Activated T-cell treated with anti-CD3 and anti-CD28 coated beads, Interleukin-2, amount 50 U/mL, for 24 hours (primary cell): ENCODE results near the gene MYL7.

ENCODE experiments used
- DNase-seq: peaks from one replicate; pipeline ENCODE4 v3.0.0-alpha.2; 2020
- H3K27ac Mint-ChIP-seq: 2 replicates; pipeline ENCODE4 v1.8.0; 2020; ENCODE audit warnings: mild to moderate bottlenecking, mixed read lengths
- H3K27me3 Mint-ChIP-seq: 2 replicates; pipeline ENCODE4 v1.8.0; 2020; ENCODE audit warnings: mixed read lengths
- H3K36me3 Mint-ChIP-seq: 2 replicates; pipeline ENCODE4 v1.8.0; 2020; ENCODE audit warnings: low read depth, mixed read lengths
- H3K4me1 Mint-ChIP-seq: 2 replicates; pipeline ENCODE4 v1.8.0; 2020; ENCODE audit warnings: low read depth, mixed read lengths
- H3K4me3 Mint-ChIP-seq: 2 replicates; pipeline ENCODE4 v1.8.0; 2020; ENCODE audit warnings: mild to moderate bottlenecking, moderate library complexity, mixed read lengths
- H3K9me3 Mint-ChIP-seq: 2 replicates; pipeline ENCODE4 v1.8.0; 2020; ENCODE audit warnings: mixed read lengths

MYL7 gene

DNA sequence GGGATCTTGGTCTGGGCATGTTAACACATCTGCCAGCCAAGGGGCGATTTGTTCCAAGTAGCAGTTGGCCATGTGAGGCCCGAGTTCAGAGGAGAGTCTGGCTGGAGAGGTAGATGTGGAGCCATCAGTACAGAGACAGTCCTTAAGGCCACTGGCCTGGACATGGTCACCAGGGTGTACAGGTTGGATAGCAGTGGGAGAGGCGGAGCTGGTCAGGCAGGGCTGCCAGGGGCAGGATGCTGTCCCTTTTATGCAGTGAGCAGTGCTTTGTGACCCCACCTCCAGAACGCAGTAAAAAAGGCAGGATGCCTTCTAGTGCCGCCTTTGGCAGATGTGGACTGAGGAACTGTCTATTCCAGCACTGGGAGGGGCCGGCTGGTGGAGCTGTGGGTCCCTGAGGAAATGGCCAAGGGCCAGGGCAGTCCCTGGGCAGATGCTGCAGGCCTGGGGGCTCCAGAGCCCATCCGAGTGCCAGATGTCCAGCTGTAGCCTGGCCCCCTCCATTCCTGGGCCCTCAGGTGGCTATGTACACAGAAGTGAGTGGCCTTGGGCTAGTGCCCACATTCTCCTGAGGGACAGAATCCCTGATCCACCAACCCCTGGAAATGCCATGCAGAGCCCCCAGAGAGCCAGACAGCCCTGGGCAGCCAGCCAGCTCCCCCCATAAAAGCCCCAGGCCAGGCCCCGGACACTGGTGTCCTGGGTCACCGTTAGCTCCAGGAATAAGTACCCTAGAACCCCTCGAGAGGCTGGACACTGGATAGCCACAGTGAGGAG is 17.2 kb upstream of the MYL7 start:
- H3K9me3 Mint-ChIP-seq, result no peaks in the 10 kb centered on the region

DNA sequence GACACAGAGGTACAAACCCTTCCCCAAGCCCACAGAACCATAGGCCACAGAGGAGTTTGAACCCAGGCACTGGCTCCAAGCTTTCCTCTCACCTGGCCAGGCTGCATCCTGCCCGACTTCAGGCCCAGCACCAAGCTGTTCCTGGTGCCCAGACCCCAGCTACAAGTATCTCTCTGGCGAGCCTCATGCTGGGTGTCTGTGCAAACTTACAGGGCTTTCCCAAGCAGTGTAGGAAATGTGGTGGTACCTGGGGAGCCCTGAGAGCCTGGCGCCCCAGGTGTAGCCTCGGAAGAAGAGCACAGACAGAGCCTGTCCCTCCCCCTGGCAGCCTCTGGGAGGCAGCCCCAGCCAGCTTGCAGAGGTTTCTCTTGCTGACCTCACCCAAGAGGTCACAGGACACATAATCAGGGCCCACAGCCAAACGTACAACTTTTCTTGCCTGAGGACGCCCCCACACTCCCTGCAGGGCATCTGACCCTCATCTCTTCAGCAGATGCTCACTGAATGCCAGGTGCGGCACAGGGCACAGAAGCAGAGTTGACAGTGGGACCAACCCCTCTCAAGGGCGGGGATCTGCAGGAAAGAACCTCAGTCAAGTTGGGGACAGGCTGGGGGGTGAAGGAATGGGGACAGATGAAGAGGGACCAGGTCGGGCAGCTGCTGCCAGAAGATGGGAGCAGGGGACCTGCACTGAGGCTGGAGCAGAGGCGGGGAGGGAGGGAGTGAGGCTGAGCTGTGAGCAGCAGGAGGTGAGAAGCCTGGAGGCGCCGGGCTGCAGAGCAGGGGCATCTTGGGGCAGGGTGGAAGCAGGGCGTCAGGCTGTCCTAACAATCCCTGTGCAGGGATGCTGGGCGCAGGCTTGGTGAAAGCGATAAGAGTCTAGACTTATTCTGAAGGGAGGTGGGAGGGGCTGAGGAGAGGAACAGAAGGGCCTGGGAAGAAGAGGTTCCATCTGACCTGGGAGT is 16.3 kb upstream of the MYL7 start:
- no peaks in the 10 kb centered on the region for H3K27me3 Mint-ChIP-seq
- DNase-seq, result no peak
- no peaks in the 10 kb centered on the region for H3K4me1 Mint-ChIP-seq
- H3K36me3 Mint-ChIP-seq, result no peaks in the 10 kb centered on the region
- no peaks in the 10 kb centered on the region for H3K9me3 Mint-ChIP-seq
- H3K27ac Mint-ChIP-seq, result no peak overlapping the region
- no peak overlapping the region for H3K4me3 Mint-ChIP-seq

More for the DNA sequence above, 17.2 kb upstream of the MYL7 start:
- Mint-ChIP-seq H3K27ac (no peak overlapping the region), H3K4me3 (no peak overlapping the region), H3K4me1 (no peaks in the 10 kb centered on the region), H3K27me3 (no peaks in the 10 kb centered on the region), H3K36me3 (no peaks in the 10 kb centered on the region)
- no peak for DNase-seq

DNA sequence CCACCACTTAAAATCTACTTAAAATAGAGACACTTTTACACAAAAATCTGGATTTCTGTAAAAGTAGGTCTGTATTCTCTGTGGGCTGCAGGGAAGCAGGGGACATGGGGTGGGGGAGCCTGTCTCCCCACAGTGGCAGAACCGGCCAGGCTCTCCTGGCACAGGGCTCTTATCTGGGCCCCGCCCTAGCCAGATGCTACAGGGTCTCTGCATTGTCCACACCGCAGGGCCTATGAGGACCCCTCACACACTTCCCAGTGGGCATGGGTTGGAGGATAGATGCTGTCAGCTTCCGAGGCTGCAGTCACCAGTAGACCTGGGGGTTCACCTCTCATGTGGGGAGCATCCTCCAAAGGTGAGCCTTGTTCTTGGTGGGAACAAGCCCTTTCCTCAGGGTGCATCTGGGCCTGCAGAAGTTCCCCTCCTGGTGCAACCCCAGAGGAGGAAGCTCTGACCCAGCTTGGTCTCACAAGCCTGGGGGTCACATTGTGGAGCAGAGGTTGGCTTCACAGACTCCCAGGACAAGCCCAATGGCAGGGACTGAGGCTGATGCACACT is 15.4 kb upstream of the MYL7 start:
- no peaks in the 10 kb centered on the region for H3K4me1 Mint-ChIP-seq
- no peaks in the 10 kb centered on the region for H3K36me3 Mint-ChIP-seq
- H3K9me3 Mint-ChIP-seq, result no peaks in the 10 kb centered on the region
- no peak for DNase-seq
- H3K27me3 Mint-ChIP-seq, result no peaks in the 10 kb centered on the region
- H3K4me3 Mint-ChIP-seq, result no peak overlapping the region
- H3K27ac Mint-ChIP-seq, result no peak overlapping the region

DNA sequence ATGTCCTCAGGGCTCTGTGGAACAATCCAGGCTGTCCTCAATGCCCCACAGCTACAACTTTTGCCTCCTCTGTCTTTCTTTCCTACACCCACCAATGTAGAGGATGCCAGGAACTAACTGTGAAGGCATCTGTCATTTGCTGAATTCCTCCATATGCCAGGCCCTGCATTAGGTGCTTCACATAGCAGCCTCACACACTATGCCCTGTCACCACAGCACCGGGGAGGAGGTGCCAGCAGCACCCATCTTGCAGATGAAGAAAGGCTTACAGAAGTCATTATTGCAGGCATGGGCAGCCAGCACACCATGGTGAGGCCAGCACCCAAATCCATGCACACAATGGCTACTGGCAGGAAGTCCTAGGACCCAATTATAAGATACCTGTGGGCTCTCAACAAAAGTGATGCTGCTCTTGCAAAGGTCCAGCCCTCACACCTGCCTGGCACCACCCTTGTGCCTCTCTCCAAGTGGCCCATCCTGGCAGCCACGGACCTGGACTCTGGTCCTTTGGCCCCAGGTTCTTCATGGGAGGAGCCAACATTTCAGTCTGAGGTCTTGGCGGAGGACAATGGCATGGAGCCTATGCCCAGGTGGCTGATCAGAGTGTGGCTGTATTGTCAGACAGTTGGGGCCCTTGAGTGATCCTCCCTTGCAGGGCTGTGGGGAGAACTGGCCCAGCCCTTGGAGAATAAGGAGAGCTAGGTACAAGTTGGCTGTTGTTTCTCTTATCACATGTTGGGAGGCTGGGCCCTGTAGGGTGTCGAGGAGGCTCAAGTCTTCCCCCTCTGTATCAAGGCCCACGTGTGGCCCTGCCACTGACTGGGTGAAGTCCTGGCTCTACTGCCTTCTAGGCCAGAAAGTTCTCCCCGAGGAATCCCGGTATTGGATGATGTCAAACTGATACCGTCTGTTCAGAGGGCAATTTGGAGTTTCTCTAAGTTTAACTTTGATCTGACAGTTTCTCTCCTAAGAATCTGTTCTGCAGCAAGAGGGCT is 14.4 kb upstream of the MYL7 start:
- no peak for DNase-seq
- H3K27ac Mint-ChIP-seq, result no peak overlapping the region
- no peaks in the 10 kb centered on the region for H3K9me3 Mint-ChIP-seq
- no peak overlapping the region for H3K4me3 Mint-ChIP-seq
- no peaks in the 10 kb centered on the region for H3K4me1 Mint-ChIP-seq
- no peaks in the 10 kb centered on the region for H3K27me3 Mint-ChIP-seq
- H3K36me3 Mint-ChIP-seq, result no peaks in the 10 kb centered on the region

DNA sequence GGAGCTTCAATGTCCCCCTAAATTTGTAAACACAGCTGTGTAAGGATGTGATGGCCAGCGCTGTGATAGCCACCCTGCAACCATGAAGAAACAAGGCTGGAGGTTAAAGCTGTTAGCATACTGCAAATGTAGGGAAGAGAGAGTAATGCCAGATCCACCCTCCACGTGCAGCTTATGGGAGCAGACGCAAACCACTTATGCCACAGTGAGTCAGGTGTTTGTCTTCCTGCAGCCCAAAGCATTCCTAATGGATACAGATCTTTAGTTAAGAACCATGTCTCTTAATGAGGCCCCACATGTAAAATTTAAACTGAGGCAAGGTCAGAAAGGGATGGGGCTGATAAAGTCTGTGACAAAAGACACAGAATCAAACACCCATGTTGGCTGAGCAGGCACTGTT is 13.6 kb upstream of the MYL7 start:
- H3K4me3 Mint-ChIP-seq, result no peak overlapping the region
- no peaks in the 10 kb centered on the region for H3K4me1 Mint-ChIP-seq
- H3K36me3 Mint-ChIP-seq, result no peaks in the 10 kb centered on the region
- no peaks in the 10 kb centered on the region for H3K9me3 Mint-ChIP-seq
- no peaks in the 10 kb centered on the region for H3K27me3 Mint-ChIP-seq
- no peak for DNase-seq
- no peak overlapping the region for H3K27ac Mint-ChIP-seq

DNA sequence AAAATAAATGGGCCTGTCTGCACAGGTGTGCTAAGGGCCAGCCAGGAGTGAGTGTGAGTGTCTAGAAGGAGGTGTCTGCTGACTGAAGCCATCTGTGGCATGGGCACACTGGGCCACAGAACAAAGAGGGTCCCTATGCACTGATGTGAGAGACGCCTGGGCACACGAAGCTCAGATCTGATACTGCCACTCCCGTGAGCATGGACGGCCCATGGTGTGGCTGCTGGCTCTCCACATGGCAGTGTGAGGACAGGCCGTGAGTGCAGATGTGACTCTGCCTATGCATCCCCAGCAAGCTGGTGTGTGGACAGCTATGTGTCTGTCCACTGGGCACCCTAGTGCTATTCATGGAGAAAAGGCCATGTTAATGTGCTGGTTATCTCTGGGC is 12.8 kb upstream of the MYL7 start:
- H3K9me3 Mint-ChIP-seq, result no peaks in the 10 kb centered on the region
- no peak overlapping the region for H3K27ac Mint-ChIP-seq
- no peak for DNase-seq

DNA sequence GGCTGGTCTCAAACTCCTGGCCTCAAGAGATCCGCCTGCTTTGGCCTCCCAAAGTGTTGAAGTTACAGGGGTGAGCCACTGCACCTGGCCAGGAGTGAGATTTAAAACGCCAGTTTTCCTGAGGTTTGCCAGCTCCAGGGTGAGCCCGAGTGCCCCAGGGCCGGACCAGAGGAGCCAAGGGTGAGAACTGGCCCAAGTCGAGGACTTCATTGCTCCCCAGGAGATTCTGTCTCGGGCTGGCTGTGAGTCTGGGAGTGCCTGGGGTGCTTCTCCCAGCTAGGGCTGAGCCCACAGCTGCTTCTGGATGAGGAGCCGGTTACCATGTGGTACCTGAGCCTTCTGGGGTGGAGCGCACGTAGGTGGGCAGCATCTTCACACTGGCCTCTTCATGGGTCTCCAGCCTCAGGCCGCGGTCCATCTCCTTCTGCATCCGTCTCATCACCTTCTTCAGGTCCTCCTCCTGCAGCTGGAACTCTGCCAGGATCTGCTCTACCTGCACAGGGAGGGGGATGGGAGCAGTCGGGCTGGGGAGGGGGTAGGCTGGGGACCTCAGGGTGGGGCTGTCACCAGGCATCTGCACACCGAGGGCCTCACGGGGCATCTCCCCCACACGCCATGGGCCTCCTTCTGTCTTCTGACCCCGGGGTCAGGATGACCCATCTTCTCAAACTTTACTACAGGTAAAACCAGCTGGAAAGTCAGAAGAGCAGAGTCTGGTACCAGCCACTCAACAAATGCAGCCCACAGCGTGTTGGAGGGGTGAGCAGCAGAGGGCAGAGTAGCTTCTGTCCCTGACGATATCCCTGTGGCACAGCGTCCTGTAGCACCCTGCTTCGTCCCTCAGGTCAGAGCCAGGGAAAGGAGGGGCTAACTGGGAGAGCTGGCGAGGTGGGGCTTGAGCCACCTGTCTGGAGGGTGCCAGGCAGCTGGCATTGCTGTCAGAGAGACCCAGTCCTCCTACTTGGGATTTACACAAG is 12.1 kb upstream of the MYL7 start:
- Mint-ChIP-seq H3K4me1 (no peaks in the 10 kb centered on the region), H3K9me3 (no peaks in the 10 kb centered on the region), H3K27me3 (no peaks in the 10 kb centered on the region), H3K36me3 (no peaks in the 10 kb centered on the region), H3K27ac (no peak overlapping the region), H3K4me3 (no peak overlapping the region)
- no peak for DNase-seq

More for the DNA sequence above, 12.8 kb upstream of the MYL7 start:
- Mint-ChIP-seq H3K27me3 (no peaks in the 10 kb centered on the region), H3K4me1 (no peaks in the 10 kb centered on the region), H3K36me3 (no peaks in the 10 kb centered on the region), H3K4me3 (no peak overlapping the region)

DNA sequence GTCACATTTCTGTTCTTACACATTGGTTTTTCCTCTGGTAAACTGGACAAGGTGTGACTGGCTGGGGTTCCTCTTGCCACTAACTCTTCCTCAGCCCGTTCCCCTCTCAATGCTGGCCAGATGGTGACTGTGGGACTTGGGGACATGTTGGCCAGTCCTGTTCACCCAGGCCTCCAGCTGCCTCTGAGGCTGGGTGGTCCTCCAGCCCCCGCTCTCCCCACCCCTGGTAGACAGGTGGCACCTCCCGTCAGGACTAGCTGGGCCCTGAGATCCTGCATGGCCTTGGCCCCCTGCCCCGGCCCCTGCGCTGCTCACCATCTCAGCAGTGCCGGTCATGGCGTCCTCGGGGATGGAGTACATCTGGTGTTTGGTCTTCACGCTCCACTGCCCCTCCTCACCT is 10.8 kb upstream of the MYL7 start:
- Mint-ChIP-seq H3K4me3 (no peak overlapping the region), H3K36me3 (no peaks in the 10 kb centered on the region), H3K9me3 (no peaks in the 10 kb centered on the region), H3K27ac (no peak overlapping the region), H3K4me1 (no peaks in the 10 kb centered on the region), H3K27me3 (no peaks in the 10 kb centered on the region)
- DNase-seq, result no peak

DNA sequence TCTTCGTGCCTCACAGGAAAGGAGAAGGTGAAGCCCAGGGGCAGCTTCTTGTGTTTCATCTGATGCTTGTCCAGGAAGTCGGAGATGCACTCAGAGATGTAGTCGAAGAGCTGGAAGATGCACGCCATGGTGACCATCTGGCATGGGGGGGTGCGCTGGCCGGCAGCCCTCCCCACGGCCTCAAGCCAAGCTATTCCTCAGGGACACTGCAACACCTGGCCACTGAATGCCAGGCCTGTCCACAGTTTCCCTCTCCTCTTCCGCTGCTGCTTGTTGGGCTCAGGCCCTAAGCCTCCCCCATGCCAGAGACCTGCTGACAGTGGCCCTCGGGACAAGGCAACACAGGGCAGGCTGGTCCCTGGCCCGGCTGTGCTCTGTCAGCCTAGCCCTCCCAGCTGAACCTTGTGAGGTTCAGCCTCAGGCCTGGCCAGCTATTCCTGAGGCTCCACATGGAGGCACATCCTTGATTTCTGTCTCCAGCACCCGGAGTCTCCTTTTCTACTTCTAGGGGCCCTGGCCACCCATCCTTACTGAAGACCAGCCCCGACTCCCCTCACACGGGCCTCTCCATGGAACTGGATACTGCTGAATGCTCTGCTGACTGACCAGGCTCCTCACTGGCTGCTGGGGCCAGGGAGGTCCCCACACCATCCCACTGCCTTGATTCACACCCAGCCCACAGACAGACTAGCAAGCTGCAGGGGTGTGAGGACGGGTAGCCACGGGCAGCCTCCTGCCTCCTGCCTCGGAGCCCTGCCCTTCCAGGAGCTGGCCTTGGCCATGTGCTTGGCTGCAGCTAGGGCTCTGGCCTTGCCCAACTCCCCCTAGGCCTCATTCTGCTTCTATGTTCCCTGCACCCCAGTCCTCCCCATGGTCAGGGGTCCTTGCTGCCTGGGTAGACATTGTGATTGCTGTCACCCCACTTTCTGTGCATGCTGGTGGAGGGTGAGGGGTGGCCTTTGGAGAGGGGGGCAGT is 10.1 kb upstream of the MYL7 start:
- Mint-ChIP-seq H3K4me3 (no peak overlapping the region), H3K27me3 (no peaks in the 10 kb centered on the region), H3K4me1 (no peaks in the 10 kb centered on the region), H3K9me3 (no peaks in the 10 kb centered on the region), H3K27ac (no peak overlapping the region), H3K36me3 (no peaks in the 10 kb centered on the region)
- no peak for DNase-seq

DNA sequence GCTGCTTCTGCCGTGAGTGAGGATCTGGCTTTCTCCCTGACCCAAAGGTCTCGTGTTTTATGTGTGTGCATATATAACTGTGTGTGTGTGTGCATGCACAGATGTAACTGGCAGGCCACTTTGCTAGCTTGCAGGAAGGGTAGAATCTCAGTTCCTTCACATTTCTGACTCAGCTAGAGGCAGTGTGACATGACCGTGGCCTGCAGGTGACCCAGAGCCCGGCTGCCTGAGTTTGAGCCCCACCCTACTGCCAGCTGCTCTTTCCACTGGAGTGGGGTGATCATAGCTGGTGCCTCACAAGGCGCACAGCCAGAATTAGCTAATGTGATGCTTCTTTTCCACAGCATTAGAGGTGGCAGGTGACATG is 9.3 kb upstream of the MYL7 start:
- peaks cover under 1% of the 10 kb centered on the region for H3K27me3 Mint-ChIP-seq
- no peak overlapping the region for H3K27ac Mint-ChIP-seq

DNA sequence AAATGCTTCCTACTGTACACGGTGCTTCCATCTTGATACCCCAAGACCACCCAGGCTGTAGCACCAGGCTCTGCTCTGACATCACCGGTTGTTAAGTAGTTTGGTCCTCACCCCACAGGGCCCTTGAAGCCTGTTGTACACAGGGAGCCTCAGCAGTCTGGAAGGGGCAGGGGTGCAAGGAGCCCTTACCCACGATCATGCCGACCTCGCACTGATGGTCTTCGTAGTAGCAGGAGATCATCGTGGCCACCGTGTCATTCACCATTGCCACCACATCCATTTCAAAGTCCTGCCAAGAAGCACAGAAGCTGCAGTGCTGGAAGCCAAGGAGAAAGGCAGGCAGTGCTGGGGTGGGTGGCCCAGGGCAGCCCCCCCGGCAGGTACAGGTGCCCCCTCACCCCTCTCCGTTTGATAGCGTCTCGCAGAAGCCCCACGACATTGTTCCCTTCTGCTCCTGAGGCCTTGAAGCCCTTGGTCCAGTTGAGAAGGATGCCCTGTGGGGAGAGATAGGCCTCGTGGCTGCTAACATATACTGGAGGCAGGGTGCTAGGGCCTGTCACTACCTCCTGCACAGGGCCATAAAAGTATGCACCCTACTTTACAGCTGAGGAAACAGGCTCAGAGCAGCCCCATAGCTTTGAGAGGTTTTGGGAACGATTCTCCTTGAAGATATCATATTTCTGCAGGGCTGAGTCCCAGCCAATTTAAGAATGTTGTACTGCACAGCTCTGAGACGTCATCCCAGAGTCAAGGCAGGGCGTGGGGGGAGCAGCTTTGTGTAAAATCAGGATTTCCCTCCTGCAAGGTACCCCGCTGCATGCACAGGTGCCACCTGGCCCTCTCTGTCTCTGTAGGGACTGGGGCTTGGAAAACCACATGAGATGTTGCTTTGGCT is 8.7 kb upstream of the MYL7 start:
- Mint-ChIP-seq H3K9me3 (no peaks in the 10 kb centered on the region), H3K4me3 (no peak overlapping the region), H3K4me1 (peaks cover 10% of the 10 kb centered on the region), H3K27me3 (peaks cover 6% of the 10 kb centered on the region), H3K27ac (no peak overlapping the region), H3K36me3 (no peaks in the 10 kb centered on the region)
- DNase-seq, result no peak

More for the DNA sequence above, 9.3 kb upstream of the MYL7 start:
- Mint-ChIP-seq H3K4me1 (peaks cover 5% of the 10 kb centered on the region), H3K36me3 (no peaks in the 10 kb centered on the region), H3K4me3 (no peak overlapping the region), H3K9me3 (no peaks in the 10 kb centered on the region)
- DNase-seq, result no peak
